Small intestine (tissue), 7 donors: ENCODE measurements around the gene TATDN3. TPM values are rescaled to one million over a fixed set of nuclear protein-coding genes. Genes with fewer than 3 reads are reported as not detected.
"Not testable (repeated sequence)": the region's sequence is repeated elsewhere in the genome, so short reads cannot be mapped to it uniquely, and the experiment has no call there.

Source experiments
- DNase-seq, 2 donors: peaks; one replicate each; pipeline versions ENCODE4 v3.0.0 to v3.0.0-alpha.2; 2013
- FAIRE-seq: peaks from 2 replicates; lab custom pipeline; 2012; peaks lifted over from hg19 to GRCh38; lab: Jason Lieb, UNC
- H3K27ac ChIP-seq, 3 donors: one replicate each; pipeline ENCODE4 v1.5.1; 2013; ENCODE audit warnings: low read length in 2 of 3, mild to moderate bottlenecking in 2 of 3, control low read depth in 1 of 3, inconsistent platforms in 1 of 3, low read depth in 1 of 3, moderate library complexity in 1 of 3
- H3K27me3 ChIP-seq, 3 donors: one replicate each; pipeline ENCODE4 v1.6.1; 2013; ENCODE audit warnings: low read length in 3 of 3, inconsistent platforms in 1 of 3; ENCODE audit not compliant: control insufficient read depth in 3 of 3, insufficient read depth in 3 of 3
- H3K36me3 ChIP-seq, 3 donors: one replicate each; pipeline ENCODE4 v1.6.1; 2013; ENCODE audit warnings: low read length in 3 of 3, inconsistent platforms in 1 of 3, low read depth in 1 of 3, mild to moderate bottlenecking in 1 of 3, moderate library complexity in 1 of 3; ENCODE audit not compliant: control insufficient read depth in 3 of 3, insufficient read depth in 2 of 3
- H3K4me1 ChIP-seq, 3 donors: one replicate each; pipeline ENCODE4 v1.6.1; 2013; ENCODE audit warnings: low read length in 2 of 3, inconsistent platforms in 1 of 3, low read depth in 1 of 3, mild to moderate bottlenecking in 1 of 3, moderate library complexity in 1 of 3; ENCODE audit not compliant: control insufficient read depth in 3 of 3, insufficient read depth in 2 of 3
- H3K4me3 ChIP-seq, 3 donors: one replicate each; pipeline ENCODE4 v1.5.1; 2013; ENCODE audit warnings: low read length in 3 of 3, control low read depth in 1 of 3, inconsistent platforms in 1 of 3, low read depth in 1 of 3, mild to moderate bottlenecking in 1 of 3, moderate library complexity in 1 of 3
- H3K9me3 ChIP-seq, 2 donors: one replicate each; pipeline ENCODE4 v1.6.1; 2013; ENCODE audit warnings: low read depth in 1 of 2, low read length in 1 of 2; ENCODE audit not compliant: control insufficient read depth in 2 of 2, insufficient read depth in 1 of 2
- WGBS, 3 donors: extraction: QIAGEN DNeasy Blood & Tissue Kit; methylation state at CpG; one replicate each; pipeline ENCODE4 v1.1.7; 2013; 5-methylcytosine and 5-hydroxymethylcytosine counted together
- polyA plus RNA-seq, 4 donors: library from polyadenylated mRNA; stranded (reverse) in 3 of 4; unstranded in 1 of 4; fragments of 200-250 nt in 3 of 4; fragments of 120-200 nt in 1 of 4; gene quantifications; one replicate each; pipeline versions ENCODE4 v1.2.1 to v1.2.3, GENCODE V29; 2013
- donor health status: healthy with polysubstance abuse.
- donor health status: control.
- donor health status: control.
- donor health status: Bipolar disorder and iron deficiency.
- donor health status: healthy.

The TATDN3 gene
- polyA plus RNA-seq, 4 donors, result 5.6 to 9.9 (median 7.7) TPM

DNA sequence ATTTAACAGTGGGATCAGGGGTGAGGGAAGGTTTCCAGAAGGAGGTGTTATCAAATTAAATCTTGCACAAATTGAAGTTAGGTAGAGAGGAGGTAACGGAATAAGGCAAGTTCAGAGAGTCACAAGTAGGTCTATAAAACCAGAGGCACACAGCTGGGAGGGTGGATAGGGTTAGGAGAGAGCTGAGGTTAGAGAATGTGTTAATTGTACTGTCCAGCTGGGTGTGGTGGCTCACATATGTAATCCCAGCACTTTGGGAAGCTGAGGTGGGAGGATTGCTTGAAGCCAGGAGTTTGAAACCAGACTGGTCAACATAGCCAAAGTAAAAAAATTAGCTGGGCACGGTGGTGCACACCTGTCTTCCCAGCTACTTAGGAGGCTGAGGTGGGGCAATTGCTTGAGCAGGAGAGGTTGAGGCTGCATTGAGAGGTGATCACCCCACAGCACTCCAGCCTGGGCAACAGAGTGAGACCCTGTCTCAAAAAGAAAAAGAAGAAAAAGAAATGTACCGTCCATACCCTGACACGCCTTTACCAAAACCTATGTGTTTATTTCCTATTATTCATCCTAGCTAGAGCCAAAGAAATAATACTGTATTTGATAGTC lies 35.6 kb downstream of the TATDN3 start:
- DNase-seq (no peak), FAIRE-seq (no peak)
- no peak overlapping the region for H3K4me3 ChIP-seq
- H3K27me3 ChIP-seq, result no peaks in the 10 kb centered on the region
- no peaks in the 10 kb centered on the region for H3K36me3 ChIP-seq
- H3K9me3 ChIP-seq, result peaks cover 4 to 30% of the 10 kb centered on the region in 2 donors
- H3K27ac ChIP-seq, result peak overlapping the region in 2 of 3 donors; percentile 47 to 79
- WGBS, 3 donors, result 50 to 79% (median 78%) methylated on average over 4 of the region's 4 CpGs
- peaks cover 0 to 17% (median 0%) of the 10 kb centered on the region in 3 donors for H3K4me1 ChIP-seq

DNA sequence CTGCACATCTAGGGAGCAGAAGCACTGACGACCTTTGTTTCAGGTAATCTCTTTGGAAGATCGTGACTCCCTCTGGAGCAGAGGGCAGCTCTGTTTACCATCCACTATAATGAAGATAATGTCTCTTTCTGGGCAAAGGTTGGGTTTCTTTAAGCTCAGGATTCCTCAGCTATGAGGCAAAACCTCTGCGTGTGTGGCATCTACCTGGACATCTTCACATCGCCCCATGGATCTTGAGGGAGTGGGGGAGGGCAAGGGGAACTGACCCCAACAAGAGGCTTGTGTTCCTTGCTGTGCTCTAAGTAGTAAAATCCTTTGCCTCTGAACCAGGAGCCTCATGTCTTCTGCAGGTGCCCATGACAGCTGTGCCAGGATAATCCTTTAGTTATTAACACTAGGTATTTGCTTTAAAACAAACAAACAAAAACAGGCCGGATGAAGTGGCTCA lies 36.2 kb downstream of the TATDN3 start:
- DNase-seq, result peak; percentile 88 to 89
- FAIRE-seq, result no peak
- Histone ChIP-seq H3K9me3 (peaks cover 4 to 30% of the 10 kb centered on the region in 2 donors), H3K27ac (peak overlapping the region in 2 of 3 donors; percentile 54 to 79), H3K36me3 (no peaks in the 10 kb centered on the region), H3K4me1 (peaks cover 0 to 21% (median 0%) of the 10 kb centered on the region in 3 donors), H3K27me3 (no peaks in the 10 kb centered on the region), H3K4me3 (no peak overlapping the region)
- WGBS, 3 donors, result 19 to 62% (median 39%) methylated on average over 5 of the region's 5 CpGs

DNA sequence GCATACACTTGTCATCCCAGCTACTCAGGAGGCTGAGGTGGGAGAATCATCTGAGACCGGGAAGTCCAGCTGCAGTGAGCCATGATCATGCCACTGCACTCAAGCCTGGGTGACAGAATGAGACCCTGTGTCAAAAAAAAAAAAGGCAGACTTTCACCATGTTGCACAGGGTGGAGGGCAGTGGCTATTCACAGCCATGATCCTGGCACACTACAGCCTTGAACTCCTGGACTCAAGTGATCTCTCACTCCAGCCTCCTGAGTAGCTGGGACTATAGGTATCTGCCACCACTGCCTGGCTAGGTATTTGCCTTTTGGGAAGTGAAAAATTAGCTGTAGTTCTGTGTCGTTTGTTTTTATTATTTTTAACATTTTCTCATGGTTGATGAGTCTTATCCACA lies 36.7 kb downstream of the TATDN3 start:
- Histone ChIP-seq H3K4me1 (peaks cover 0 to 24% (median 0%) of the 10 kb centered on the region in 3 donors), H3K27me3 (no peaks in the 10 kb centered on the region), H3K9me3 (peaks cover 4 to 30% of the 10 kb centered on the region in 2 donors), H3K27ac (peak overlapping the region in 2 of 3 donors; percentile 54 to 79), H3K4me3 (no peak overlapping the region), H3K36me3 (no peaks in the 10 kb centered on the region)
- peak; percentile 26 to 31 for DNase-seq
- 62 to 77% (median 64%) methylated on average over 2 of the region's 2 CpGs for WGBS, 3 donors
- no peak for FAIRE-seq

DNA sequence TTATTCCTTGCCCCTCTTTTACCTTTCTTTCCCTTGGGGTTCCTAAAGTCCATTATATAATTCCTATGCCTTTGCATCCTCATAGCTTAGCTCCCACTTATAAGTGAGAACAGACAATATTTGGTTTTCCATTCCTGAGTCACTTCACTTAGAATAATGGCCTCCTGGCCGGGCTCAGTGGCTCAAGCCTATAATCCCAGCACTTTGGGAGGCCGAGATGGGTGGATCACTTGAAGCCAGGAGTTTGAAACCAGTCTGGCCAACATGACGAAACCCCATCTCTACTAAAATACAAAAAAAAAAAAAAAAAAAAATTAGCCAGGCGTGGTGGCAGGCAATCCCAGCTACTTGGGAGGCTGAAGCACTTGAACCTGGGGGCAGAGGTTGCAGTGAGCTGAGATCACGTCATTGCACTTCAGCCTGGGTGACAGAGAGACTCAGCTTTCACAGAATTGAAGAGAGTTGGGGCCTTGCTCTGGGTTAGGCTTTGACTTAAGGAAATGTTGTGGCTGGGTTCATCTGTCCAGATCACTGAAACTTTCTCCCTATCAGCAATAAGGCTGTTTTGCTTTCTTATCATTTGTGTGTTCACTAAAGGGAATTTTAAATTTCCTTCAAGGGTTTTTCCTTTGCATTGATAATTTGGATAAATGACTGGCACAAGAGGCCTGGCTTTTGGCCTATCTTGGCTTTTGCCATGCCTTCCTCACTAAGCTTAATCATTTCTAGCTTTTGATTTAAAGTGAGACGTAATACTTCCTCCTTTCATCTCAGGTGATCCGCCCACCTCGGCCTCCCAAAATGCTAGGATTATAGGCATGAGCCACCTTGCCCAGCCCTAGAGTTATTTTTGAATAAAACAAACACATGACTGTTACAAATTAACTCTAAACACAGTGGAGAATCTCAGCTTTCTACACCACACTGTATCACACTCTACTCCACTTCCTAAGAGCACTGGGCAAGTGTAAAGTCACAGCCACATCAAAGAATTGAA lies 41.8 kb downstream of the TATDN3 start:
- not testable (repeated sequence) for H3K27me3 ChIP-seq, H3K36me3 ChIP-seq, H3K4me3 ChIP-seq, FAIRE-seq, H3K9me3 ChIP-seq
- peak; percentile 87 to 93 for DNase-seq
- WGBS, 3 donors, result 16 to 62% (median 36%) methylated on average over 8 of the region's 8 CpGs
- peaks cover 0 to 26% (median 0%) of the 10 kb centered on the region in 3 donors for H3K4me1 ChIP-seq
- H3K27ac ChIP-seq, result peak overlapping the region; percentile 62 to 90 (median 87)

DNA sequence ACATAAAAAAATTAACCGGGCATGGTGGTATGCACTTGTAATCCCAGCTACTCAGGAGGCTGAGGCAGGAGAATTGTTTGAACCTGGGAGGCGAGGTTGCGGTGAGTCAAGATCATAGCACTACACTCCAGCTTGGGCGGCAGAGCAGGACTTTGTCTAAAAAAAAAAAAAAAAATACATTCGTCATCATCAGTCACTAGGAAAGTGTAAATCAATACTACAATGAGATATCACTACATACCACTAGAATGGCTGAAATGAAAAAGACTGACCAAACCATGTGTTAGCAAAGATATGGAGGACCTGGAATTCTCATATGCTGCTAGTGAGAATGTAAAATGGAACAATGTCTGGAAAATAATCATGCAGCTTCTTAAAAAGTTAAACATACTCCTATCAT lies 46.5 kb downstream of the TATDN3 start:
- no peak for FAIRE-seq
- Histone ChIP-seq H3K4me3 (no peak overlapping the region), H3K4me1 (peaks cover 0 to 15% (median 0%) of the 10 kb centered on the region in 3 donors), H3K9me3 (no peaks in the 10 kb centered on the region), H3K27me3 (no peaks in the 10 kb centered on the region), H3K27ac (no peak overlapping the region), H3K36me3 (no peaks in the 10 kb centered on the region)
- DNase-seq, result no peak
- WGBS, 3 donors, result 89 to 96% (median 93%) methylated on average over 5 of the region's 5 CpGs

DNA sequence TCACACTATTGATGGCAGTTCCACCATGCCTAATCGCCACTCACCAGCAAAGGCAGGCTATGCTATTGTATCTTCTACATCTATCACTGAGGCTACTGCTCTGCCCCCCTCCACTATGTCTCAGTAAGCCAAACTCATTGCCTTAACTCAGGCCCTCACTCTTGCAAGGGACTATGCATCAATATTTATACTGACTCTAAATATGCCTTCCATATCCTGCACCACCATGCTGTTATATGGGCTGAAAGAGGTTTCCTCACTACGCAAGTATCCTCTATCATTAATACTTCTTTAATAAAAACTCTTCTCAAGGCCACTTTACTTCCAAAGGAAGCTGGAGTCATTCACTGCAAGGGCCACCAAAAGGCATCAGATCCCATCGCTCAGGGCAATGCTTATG lies 52.8 kb downstream of the TATDN3 start:
- 76 to 85% (median 84%) methylated on average over 3 of the region's 3 CpGs for WGBS, 3 donors
- peaks cover 0 to 12% of the 10 kb centered on the region in 2 donors for H3K9me3 ChIP-seq
- H3K27me3 ChIP-seq, DNase-seq, H3K27ac ChIP-seq, H3K4me3 ChIP-seq, FAIRE-seq, H3K4me1 ChIP-seq, H3K36me3 ChIP-seq: not testable (repeated sequence)

DNA sequence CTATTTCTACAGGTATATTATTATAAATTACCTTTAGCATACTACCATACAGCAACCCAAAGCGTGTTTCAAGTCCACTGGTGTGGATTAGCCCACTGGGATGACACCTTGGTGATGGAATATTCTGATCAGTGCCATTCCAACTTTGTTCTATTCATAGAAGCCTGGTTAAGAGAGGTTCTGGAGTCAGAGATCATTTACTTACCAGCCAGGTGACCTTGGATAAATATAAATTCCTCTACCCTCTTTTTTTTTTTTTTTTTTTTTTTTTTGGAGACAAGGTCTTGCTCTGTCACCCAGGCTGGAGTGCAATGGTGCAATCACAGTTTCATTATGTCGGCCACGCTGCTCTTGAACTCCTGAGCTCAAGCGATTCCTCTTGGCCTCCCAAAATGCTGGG lies 55.9 kb downstream of the TATDN3 start, which contains the start of gene SPATA45:
Gene SPATA45, minus strand, starts transcription at position 101 of the 400 bp plus-strand sequence. CDS start 11,500 bp downstream, outside the sequence.
- H3K27ac ChIP-seq, result no peak within 1 kb of the TSS
- WGBS, 3 donors, result 93 to 98% (median 93%) methylated on average over 4 of the region's 4 CpGs
- DNase-seq (no peak), FAIRE-seq (no peak)
- no peaks in the 10 kb centered on the region for H3K4me1 ChIP-seq
- no peaks in the 10 kb centered on the region for H3K36me3 ChIP-seq
- H3K4me3 ChIP-seq, result no peak within 1 kb of the TSS
- H3K9me3 ChIP-seq, result peaks cover 0 to 12% of the 10 kb centered on the region in 2 donors
- H3K27me3 ChIP-seq, result no peaks in the 10 kb centered on the region

DNA sequence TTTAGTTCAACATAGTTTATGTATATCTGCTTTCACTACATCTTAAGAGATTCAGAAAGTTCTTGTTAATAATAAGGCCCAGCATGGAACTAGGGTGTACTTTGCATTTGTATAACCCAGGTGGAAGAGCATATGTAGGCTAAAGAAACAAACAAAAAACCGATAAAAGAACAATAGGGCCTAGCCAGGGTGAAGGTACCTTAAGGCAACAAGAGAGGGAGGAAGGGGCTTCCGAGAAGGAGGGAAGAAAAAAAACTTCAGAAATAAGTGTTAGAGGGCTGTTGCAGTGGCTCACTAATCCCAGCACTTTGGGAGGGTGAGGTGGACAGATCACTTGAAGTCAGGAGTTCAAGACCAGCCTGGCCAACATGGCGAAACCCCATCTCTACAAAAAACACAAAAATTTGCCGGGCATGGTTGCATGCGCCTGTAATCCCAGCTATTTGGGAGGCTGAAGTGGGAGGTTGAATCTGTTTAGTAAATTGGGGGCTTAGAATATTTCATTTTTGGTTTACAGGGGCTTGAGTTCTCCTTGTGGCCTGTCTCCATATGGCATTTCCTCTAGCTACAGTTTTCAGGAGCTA lies 60.5 kb downstream of the TATDN3 start:
- Histone ChIP-seq H3K9me3 (no peaks in the 10 kb centered on the region), H3K27me3 (no peaks in the 10 kb centered on the region), H3K27ac (no peak overlapping the region), H3K4me3 (no peak overlapping the region), H3K36me3 (no peaks in the 10 kb centered on the region), H3K4me1 (peaks cover 0 to 16% (median 3%) of the 10 kb centered on the region in 3 donors)
- DNase-seq, result no peak
- 85 to 94% (median 93%) methylated on average over 5 of the region's 5 CpGs for WGBS, 3 donors
- FAIRE-seq, result no peak
